HepG2 (cell line): ENCODE data around the gene ELMOD3. TPM values are rescaled to one million over a fixed set of nuclear protein-coding genes. Genes with fewer than 3 reads are reported as not detected.

Source experiments
- DMAP1 ChIP-seq: IDR thresholded peaks from 2 replicates; pipeline ENCODE4 v1.6.1; 2016
- KDM6A ChIP-seq: IDR thresholded peaks from 2 replicates; pipeline ENCODE4 v1.6.1; 2016; ENCODE audit warnings: low read depth
- KIAA2018 ChIP-seq: sonication (generic); formaldehyde crosslinking; IDR thresholded peaks from 2 replicates; pipeline ENCODE4 v1.5.0; 2020; ENCODE audit warnings: mild to moderate bottlenecking, missing genetic modification reagents, borderline replicate concordance
- PLRG1 ChIP-seq: fragments of 450-650 bp; conservative IDR thresholded peaks from 2 replicates; pipeline ENCODE4 v1.6.1; 2016
- PLSCR1 ChIP-seq: sonication (generic); formaldehyde crosslinking; IDR thresholded peaks from 2 replicates; pipeline ENCODE4 v1.5.0; 2020; ENCODE audit warnings: missing genetic modification reagents, mild to moderate bottlenecking, borderline replicate concordance
- SMYD3 ChIP-seq: sonication (generic); formaldehyde crosslinking; IDR thresholded peaks from 2 replicates; pipeline ENCODE4 v1.8.1; 2023; ENCODE audit warnings: mild to moderate bottlenecking, missing genetic modification reagents
- THAP7 ChIP-seq: sonication (generic); formaldehyde crosslinking; IDR thresholded peaks from 2 replicates; pipeline ENCODE4 v1.8.1; 2023; ENCODE audit warnings: mild to moderate bottlenecking, missing genetic modification reagents
- TMF1 ChIP-seq: sonication (generic); formaldehyde crosslinking; IDR thresholded peaks from 2 replicates; pipeline ENCODE4 v1.8.1; 2022; ENCODE audit warnings: low read depth, missing genetic modification reagents
- TRIM22 ChIP-seq: fragments of 450-650 bp; IDR thresholded peaks from 2 replicates; pipeline ENCODE4 v1.6.1; 2017
- ZBTB10 ChIP-seq: sonication (generic); formaldehyde crosslinking; IDR thresholded peaks from 2 replicates; pipeline ENCODE4 v1.4.0; 2020; ENCODE audit warnings: missing genetic modification reagents, borderline replicate concordance
- ZNF124 ChIP-seq: sonication (generic); formaldehyde crosslinking; IDR thresholded peaks from 2 replicates; pipeline ENCODE4 v1.4.0; 2020; ENCODE audit warnings: missing genetic modification reagents
- ZNF251 ChIP-seq: sonication (generic); formaldehyde crosslinking; IDR thresholded peaks from 2 replicates; pipeline ENCODE4 v1.9.0; 2021; ENCODE audit warnings: mild to moderate bottlenecking, missing genetic modification reagents
- ZNF496 ChIP-seq: sonication (generic); formaldehyde crosslinking; IDR thresholded peaks from 2 replicates; pipeline ENCODE4 v1.8.1; 2023; ENCODE audit warnings: mild to moderate bottlenecking, moderate library complexity, missing genetic modification reagents; ENCODE audit not compliant: insufficient replicate concordance
- ZNF543 ChIP-seq: sonication (generic); formaldehyde crosslinking; IDR thresholded peaks from 2 replicates; pipeline ENCODE4 v1.4.0; 2020; ENCODE audit warnings: mild to moderate bottlenecking, missing genetic modification reagents
- ZNF75D ChIP-seq: sonication (generic); formaldehyde crosslinking; IDR thresholded peaks from 2 replicates; pipeline ENCODE4 v1.8.1; 2023; ENCODE audit warnings: missing genetic modification reagents, mild to moderate bottlenecking, borderline replicate concordance
- polyA plus RNA-seq, 8 experiments: library from polyadenylated mRNA; depleted of rRNA in 3 of 8; stranded (reverse) in 7 of 8; unstranded in 1 of 8; fragments of >200 nt; fragmentation: Illumina TruSeq in 4 of 8; extraction: Trizol in 4 of 8; gene quantifications; 2 replicates each; pipeline versions ENCODE4 v1.2.1 to v1.2.3, GENCODE V29; 2011 to 2016; ENCODE audit warnings: low read depth in 4 of 8, missing spikeins in 1 of 8, mixed read lengths in 1 of 8; ENCODE audit not compliant: insufficient read depth in 1 of 8
- total RNA-seq, 5 experiments: library from RNA; depleted of rRNA; stranded (reverse); fragments of >200 nt; fragmentation: Illumina TruSeq; extraction: Trizol; gene quantifications; 2 replicates each; pipeline ENCODE4 v1.2.3, GENCODE V29; 2016; ENCODE audit warnings: low read depth in 1 of 5

Gene ELMOD3
- total and polyA plus RNA-seq, 2 of the 13 experiments (the other 11 are each of a cell fraction or from before 2014, with no cell fraction given), result 13.3 to 19.5 TPM

- TF ChIP-seq PLSCR1, result peak; percentile 40; the same call in 1 of the 2 replicates
- no peak for TF ChIP-seq TRIM22
- no peak for TF ChIP-seq ZNF124
- TF ChIP-seq SMYD3 (CRISPR knock-in tag), result peak; percentile 83; the same call in 1 of the 2 replicates
- TF ChIP-seq ZNF496, result no peak
- TF ChIP-seq KIAA2018, result no peak
- no peak for TF ChIP-seq PLRG1
- TF ChIP-seq KDM6A, result no peak
- TF ChIP-seq THAP7 (CRISPR knock-in tag), result no peak
- TF ChIP-seq ZNF543 (CRISPR knock-in tag), result peak; percentile 24; the same call in 1 of the 2 replicates
- TF ChIP-seq DMAP1 (CRISPR knock-in tag), result peak; percentile 83
- TF ChIP-seq ZBTB10 (CRISPR knock-in tag), result peak; percentile 48; the same call in 1 of the 2 replicates
- TF ChIP-seq ZNF75D (CRISPR knock-in tag), result no peak
- TF ChIP-seq ZNF251 (CRISPR knock-in tag), result no peak
- TF ChIP-seq TMF1 (CRISPR knock-in tag), result peak; percentile 85; the same call in 1 of the 2 replicates
These were observed 63.8 kb downstream of the ELMOD3 start, which contains the start of gene SH2D6 (continued) for GRCh38 chr2:85418132-85419008.
